ENCODE measurements around the gene ALKBH6.

- TF ChIP-seq POLR2A (IDR thresholded peaks at IDR 0.05), result no peak
- no peak for TF ChIP-seq CTCF (IDR thresholded peaks at IDR 0.05)
These were observed 12.4 kb downstream of the ALKBH6 start for GRCh38 chr19:36001605-36002004.
